ENCODE measurements around the gene CREB3L1. TPM values are rescaled to one million over a fixed set of nuclear protein-coding genes. Genes with fewer than 3 reads are reported as not detected.

Gene CREB3L1
- total RNA-seq, 1 donor from 2014 or later, result 1.2 TPM

- no peak for DNase-seq
Observed at GRCh38 chr11:46273511-46274205, 3.8 kb upstream of the CREB3L1 start.

GRCh38 chr11:46275964-46276641, 1.4 kb upstream of the CREB3L1 start:
- no peak for DNase-seq

GRCh38 chr11:46277313-46277621, 195 bp upstream of the CREB3L1 start:
- DNase-seq, result no peak

DNA sequence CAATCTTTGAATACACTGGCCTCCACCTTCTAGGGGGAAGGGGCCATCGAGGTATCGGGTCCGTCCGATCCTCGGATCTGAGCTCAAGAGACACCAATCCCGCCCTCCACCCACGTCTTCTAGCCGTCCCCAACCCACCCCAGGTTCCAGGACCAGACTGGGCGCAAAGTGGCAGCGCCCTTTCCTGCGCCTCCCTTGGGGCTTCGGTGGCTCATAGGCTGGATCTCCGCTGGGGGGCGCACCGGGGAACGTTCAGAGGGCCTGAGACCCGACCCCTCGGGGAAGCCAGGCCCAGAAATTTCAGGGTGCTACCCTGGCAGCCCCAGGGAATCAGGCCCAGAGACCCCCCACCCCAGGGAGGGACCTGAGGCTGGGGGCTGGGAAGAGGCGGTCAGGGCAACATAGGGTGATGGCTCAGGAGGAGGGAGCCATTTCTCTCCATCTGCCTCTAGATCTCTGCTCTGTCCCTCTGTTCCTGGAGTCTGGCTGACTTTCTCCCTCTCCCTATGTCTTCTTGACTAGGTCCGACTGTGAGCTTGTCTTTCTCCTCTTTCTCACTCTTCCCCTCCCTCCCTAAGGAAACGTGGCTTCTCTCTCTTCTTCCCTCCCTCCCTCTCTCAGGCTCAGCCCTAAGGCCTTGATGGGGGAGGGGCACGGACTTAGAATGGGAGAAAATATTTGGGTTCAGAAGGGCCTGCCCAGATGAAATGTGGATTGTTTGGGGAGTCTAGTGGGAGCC, 1.1 kb downstream of the CREB3L1 start:
- DNase-seq, result no peak

DNA sequence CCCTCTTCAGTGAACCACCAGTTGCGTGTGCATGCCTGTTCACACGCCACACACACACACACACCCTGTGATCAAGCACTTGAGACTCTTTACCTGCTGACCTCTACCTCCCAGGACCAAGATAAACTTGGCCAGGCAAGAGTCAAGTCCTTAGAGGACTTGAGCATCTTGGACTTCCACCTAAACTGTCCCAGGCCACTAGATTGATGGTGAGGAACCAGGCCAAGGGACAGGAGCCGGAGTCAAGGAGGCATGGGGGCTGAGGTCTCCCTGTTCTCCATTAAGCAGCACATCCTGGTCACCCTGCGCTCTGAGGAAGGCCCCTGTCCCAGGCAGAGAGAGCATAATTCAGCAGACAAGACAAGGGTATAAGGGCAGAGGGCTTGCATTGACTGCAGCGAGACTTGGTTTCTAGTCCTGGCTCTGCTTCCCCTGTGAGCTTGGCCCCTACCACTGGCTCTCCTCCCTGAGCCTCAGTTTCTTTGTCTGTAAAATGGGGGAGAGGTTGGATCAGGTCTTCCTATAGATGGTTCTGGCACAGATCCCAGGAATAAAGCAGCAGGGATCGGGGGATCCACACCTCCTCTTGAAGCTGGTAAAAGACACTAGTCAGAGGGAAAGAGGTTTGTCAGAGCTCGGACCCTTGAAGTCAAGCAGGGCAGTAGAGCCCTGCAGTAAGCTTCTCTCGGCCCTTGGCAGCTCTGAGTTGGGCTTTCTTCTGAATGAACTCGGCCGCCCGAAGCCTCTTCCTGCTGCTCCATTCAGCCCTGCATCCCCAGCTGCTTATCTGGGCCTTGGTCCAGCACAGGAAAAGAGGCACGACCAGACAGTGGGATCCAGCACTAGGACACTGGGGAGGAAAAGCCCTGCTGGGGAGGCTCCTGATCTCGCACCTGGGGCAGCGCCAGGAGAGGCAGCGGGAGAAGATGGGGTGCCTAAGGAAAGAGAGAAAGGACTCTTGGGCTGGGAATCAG, 2.0 kb downstream of the CREB3L1 start:
- no peak for DNase-seq

DNA sequence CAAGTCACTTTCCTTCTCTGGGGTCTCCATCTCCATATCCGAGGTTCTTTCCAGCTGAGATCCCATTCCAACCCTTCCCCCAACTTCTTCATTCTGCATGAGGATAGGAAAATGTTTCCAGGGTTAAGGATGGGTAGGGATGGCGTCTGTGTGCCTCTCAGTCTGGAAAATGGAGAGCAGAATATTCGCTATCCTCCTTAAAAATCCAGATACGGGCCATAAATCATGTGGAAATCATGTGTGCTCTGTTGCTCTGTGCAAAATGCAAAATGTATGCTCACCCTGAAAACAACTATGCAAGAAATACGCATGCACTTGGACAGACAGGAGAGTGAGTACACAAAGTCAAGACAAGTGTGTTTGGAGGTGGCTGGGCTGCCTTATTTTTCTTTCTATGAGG, 3.2 kb downstream of the CREB3L1 start:
- no peak for DNase-seq

DNA sequence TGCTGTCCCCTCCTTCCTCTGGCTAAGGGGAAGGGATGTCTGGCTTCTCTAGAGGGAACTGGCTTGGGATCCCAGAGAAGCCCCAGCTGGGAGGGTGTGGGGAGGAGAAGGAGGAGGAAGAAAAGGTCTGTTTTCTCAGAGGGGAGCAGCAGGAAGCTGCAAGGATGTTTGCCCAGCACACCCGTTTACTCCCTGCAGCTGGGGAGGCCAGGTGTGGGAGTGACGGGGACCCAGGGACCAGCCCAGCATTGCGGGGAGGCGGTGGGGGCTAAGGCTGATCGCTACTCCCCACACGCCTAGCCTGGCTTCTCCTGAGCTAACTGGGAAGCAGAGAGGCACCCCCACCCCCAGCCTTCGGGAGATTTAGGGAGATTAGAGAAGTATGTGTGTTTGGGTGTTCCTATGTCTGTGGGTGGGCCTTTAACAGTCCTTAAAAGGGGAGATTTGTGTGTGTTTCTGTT, 3.9 kb downstream of the CREB3L1 start:
- DNase-seq, result no peak

DNA sequence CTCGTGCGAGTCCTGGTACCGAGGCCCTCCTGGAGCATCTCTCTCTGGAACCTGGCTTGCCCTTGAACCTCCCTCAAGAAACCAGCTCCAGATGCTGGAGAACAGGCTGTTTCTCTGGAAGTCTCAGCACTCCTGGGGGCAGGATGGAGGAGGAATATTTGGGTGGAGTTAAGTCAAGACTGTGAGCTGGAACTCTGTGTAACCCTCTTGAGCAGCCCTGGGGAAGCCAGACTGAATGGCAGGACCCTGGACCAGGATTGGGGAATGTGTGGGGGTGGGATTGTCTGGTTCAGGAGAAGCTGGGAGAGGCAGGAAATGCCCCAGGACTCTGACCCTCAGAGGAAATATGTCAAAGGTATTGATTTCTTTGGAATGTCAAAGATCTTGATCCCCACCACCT, 7.7 kb downstream of the CREB3L1 start:
- no peak for DNase-seq

DNA sequence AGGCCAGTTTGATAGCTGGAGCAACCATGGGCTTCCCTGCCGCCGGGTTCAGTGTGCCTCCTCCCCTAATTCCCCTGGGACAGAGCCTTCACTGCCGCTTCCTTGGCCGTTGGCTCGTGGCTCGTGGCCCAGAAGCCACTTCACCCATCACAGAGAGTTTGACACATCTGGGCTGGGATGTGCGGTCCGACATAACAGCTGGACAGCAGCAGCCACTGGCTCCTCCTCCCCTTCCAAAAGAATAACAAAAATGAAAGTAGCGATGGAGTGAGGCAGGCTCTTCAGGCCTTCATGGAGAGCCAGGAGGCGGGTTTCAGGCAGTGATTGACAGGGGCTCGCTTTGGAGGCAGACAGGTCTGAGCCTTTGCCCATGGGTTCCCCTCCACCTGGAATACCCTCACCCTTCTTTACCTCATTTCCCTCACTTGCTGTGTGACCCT, 8.2 kb downstream of the CREB3L1 start:
- DNase-seq, result no peak

GRCh38 chr11:46286789-46287188, 9.3 kb downstream of the CREB3L1 start:
- no peak for DNase-seq

GRCh38 chr11:46288451-46288850, 11.0 kb downstream of the CREB3L1 start:
- DNase-seq, result no peak

GRCh38 chr11:46290011-46290410, 12.5 kb downstream of the CREB3L1 start:
- no peak for DNase-seq

- DNase-seq, result no peak
Observed at GRCh38 chr11:46290598-46291309, 13.3 kb downstream of the CREB3L1 start.

- DNase-seq, result no peak
Observed at GRCh38 chr11:46291441-46292150, 14.1 kb downstream of the CREB3L1 start.

DNA sequence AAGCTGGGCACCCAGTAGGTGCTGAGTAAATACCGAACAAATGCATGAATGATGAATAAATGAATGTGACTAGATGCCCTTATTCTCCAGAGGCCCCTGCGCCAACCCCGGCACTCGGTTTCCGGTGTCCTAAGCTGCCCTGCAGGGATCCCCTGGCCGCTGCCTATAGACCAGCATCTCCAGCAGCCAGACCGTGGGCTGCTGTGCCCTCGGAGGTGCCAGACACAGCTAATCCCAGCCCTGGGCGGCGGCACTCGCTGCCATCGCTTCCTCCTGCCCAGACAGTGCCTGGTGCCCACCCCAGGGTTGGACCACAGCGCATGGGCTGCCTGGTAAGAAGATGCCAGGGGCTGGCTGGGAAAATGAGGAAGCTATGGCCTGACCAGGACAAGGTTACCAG, 15.6 kb downstream of the CREB3L1 start:
- no peak for DNase-seq

DNA sequence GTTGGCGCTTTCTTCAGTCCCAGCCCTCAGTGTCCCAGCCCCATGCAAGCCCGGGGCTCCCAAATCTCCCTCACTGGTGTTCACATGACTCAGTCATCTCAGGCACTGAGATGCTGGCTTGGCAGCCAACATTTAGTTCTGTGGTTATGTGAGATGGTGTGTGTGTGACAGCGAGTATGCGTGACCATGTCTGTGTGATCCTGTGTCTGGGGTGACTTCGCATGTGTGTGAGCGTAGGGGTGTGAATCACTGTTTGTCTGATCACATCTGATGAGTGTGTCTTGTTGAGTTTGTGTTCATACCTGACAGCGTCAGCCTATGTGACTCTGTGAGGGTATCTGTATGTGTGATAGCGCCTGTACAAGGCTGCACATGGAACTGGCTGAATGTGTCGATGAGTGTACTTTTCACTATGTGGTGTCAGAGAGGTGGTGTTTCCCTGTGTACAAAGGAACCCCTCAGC, 16.2 kb downstream of the CREB3L1 start:
- DNase-seq, result no peak

GRCh38 chr11:46294365-46295309, 17.2 kb downstream of the CREB3L1 start:
- no peak for DNase-seq

- peak; percentile 62 for DNase-seq
Observed at GRCh38 chr11:46295312-46296058, 18.0 kb downstream of the CREB3L1 start.

DNA sequence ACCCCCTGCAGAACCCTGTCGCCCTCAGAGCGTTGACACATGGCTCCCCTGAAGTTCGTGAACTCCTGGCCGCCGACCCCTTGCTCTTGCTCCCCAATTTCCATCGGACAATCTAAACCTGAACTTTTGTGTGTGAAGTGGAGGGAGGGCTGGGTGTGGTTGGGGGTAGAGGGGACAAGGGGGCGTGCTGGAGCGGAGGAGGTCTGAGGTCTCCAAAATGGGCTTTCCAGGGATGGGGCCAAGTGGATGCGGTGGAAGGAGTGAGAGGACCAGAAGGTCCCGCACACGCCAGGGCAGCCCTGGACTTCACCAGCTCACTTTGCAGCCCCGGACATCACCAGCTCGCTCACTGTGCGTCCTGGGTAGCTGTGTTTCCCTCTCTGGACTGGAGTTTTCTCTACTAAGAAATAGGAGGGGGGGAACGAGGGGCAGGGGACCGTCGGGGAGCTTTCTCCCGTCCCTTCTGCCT, 18.6 kb downstream of the CREB3L1 start:
- DNase-seq, result no peak
